Hepatocyte (in vitro differentiated cells): ENCODE results near the gene FGF19. TPM values are rescaled to one million over a fixed set of nuclear protein-coding genes. Genes with fewer than 3 reads are reported as not detected.

Experiments used
- DNase-seq: peaks from one replicate; pipeline ENCODE4 v3.0.0-alpha.2; 2016; ENCODE audit warnings: low spot score
- H2AFZ ChIP-seq: fragments of 200-600 bp; sonication (generic); 2 replicates; pipeline ENCODE4 v1.6.0; 2016; ENCODE audit warnings: antibody characterized with exemption, mild to moderate bottlenecking
- H3K27ac ChIP-seq: fragments of 200-600 bp; sonication (generic); 2 replicates; pipeline ENCODE4 v1.5.1; 2016; ENCODE audit warnings: mild to moderate bottlenecking
- H3K27me3 ChIP-seq: fragments of 200-600 bp; sonication (generic); 2 replicates; pipeline ENCODE4 v1.6.1; 2016
- H3K36me3 ChIP-seq: fragments of 200-600 bp; sonication (generic); replicated peaks from 2 replicates; pipeline ENCODE4 v1.5.1; 2016; ENCODE audit warnings: low read depth; ENCODE audit not compliant: insufficient read depth
- H3K4me1 ChIP-seq: fragments of 200-600 bp; sonication (generic); 2 replicates; pipeline ENCODE4 v1.5.1; 2016; ENCODE audit warnings: mild to moderate bottlenecking, moderate library complexity; ENCODE audit not compliant: insufficient read depth
- H3K4me2 ChIP-seq: fragments of 200-600 bp; sonication (generic); 2 replicates; pipeline ENCODE4 v1.6.0; 2016
- H3K4me3 ChIP-seq: fragments of 200-600 bp; sonication (generic); 2 replicates; pipeline ENCODE4 v1.5.1; 2016; ENCODE audit warnings: mild to moderate bottlenecking
- H3K79me2 ChIP-seq: fragments of 200-600 bp; sonication (generic); 2 replicates; pipeline ENCODE4 v1.6.0; 2017; ENCODE audit warnings: mild to moderate bottlenecking
- H3K9me2 ChIP-seq: fragments of 200-600 bp; sonication (generic); replicated peaks from 2 replicates; pipeline ENCODE4 v1.6.0; 2017; ENCODE audit warnings: mild to moderate bottlenecking; ENCODE audit not compliant: insufficient read depth
- H3K9me3 ChIP-seq: fragments of 200-600 bp; sonication (generic); 2 replicates; pipeline ENCODE4 v1.5.1; 2016; ENCODE audit warnings: low read depth, mild to moderate bottlenecking
- H4K20me1 ChIP-seq: fragments of 200-600 bp; sonication (generic); 2 replicates; pipeline ENCODE4 v1.6.0; 2016; ENCODE audit warnings: mild to moderate bottlenecking; ENCODE audit not compliant: insufficient read depth, poor library complexity, severe bottlenecking
- EZH2 ChIP-seq: fragments of 200-600 bp; sonication (generic); IDR thresholded peaks from 2 replicates; pipeline ENCODE4 v1.6.1; 2016; ENCODE audit warnings: antibody characterized with exemption, mild to moderate bottlenecking, borderline replicate concordance
- EZH2phosphoT487 ChIP-seq: fragments of 200-600 bp; sonication (generic); IDR thresholded peaks from one replicate; pipeline ENCODE4 v1.6.1; 2018; ENCODE audit warnings: antibody characterized with exemption, mild to moderate bottlenecking, low read depth, moderate library complexity; ENCODE audit not compliant: unreplicated experiment, severe bottlenecking
- WGBS: methylation state at CpG from one replicate; pipeline ENCODE4 v1.1.6; 2016; ENCODE audit warnings: low lambda C conversion rate; ENCODE audit errors: missing lambda C conversion rate; 5-methylcytosine and 5-hydroxymethylcytosine counted together
- polyA plus RNA-seq: library from polyadenylated mRNA; unstranded; fragments of >200 nt; fragmentation: Nextera tagmentation; extraction: Ambion mirVana; gene quantifications from 2 replicates; pipeline ENCODE4 v1.2.1, GENCODE V29; 2016
- total RNA-seq: library from RNA; depleted of rRNA; stranded (reverse); fragments of >200 nt; gene quantifications from 2 replicates; pipeline ENCODE4 v1.2.3, GENCODE V29; 2014
- TF ChIP-seq, protein P1 (sequence below): fragments of 200-600 bp; sonication (generic); IDR thresholded peaks from 2 replicates; pipeline ENCODE4 v1.5.1; 2016; ENCODE audit warnings: antibody characterized with exemption, mild to moderate bottlenecking; ENCODE audit not compliant: poor library complexity

Gene FGF19
- total and polyA plus RNA-seq, 2 experiments from 2014 or later, result 1.0 TPM; not detected in 1

DNA sequence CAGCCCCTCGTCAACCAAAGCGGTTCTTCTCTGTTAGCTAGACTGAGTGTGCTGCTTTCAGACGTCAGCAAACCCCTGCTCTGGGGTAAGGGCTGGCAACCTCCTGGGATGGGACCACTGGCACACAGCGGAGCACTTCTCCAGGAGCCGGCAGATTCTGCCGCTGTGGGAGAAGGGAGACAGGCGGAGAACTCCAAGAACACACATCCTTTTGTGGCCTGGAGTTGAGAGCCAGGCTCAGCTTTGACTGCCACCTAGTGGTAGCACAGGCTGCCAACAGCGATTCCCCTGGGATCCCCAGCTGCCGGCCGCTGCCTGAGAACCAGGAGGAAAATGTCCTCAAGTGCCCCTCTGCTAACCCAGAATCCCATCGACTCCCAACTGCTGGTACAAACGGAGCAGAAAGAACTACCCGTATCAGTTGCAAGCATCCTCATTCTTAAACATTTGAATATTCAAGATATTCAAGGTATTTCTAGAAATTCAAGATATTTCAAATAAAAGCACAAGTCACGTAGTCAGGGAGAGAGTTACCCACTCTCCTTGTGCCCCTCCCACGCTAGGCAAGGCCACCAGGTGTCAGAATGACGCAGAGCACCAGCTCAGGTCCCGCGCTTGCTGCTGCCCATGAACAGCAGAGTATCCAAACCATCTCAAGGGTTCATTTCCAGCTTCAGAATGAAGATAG is 33.5 kb downstream of the FGF19 start:
- no peaks in the 10 kb centered on the region for H3K36me3 ChIP-seq
- H3K79me2 ChIP-seq, result peaks cover 27% of the 10 kb centered on the region
- H4K20me1 ChIP-seq, result no peaks in the 10 kb centered on the region
- no peak overlapping the region for H3K4me3 ChIP-seq
- peak; percentile 93 for DNase-seq
- H3K4me1 ChIP-seq, result peaks cover 10% of the 10 kb centered on the region
- H3K27ac ChIP-seq, result no peak overlapping the region
- 46% methylated on average over 18 of the region's 18 CpGs for WGBS
- no peaks in the 10 kb centered on the region for H3K9me3 ChIP-seq
- no peak overlapping the region for H3K4me2 ChIP-seq
- TF ChIP-seq, protein P1, sequence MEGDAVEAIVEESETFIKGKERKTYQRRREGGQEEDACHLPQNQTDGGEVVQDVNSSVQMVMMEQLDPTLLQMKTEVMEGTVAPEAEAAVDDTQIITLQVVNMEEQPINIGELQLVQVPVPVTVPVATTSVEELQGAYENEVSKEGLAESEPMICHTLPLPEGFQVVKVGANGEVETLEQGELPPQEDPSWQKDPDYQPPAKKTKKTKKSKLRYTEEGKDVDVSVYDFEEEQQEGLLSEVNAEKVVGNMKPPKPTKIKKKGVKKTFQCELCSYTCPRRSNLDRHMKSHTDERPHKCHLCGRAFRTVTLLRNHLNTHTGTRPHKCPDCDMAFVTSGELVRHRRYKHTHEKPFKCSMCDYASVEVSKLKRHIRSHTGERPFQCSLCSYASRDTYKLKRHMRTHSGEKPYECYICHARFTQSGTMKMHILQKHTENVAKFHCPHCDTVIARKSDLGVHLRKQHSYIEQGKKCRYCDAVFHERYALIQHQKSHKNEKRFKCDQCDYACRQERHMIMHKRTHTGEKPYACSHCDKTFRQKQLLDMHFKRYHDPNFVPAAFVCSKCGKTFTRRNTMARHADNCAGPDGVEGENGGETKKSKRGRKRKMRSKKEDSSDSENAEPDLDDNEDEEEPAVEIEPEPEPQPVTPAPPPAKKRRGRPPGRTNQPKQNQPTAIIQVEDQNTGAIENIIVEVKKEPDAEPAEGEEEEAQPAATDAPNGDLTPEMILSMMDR, result peak; percentile 95
- TF ChIP-seq EZH2, result no peak
- H3K27me3 ChIP-seq, result no peaks in the 10 kb centered on the region
- no peaks in the 10 kb centered on the region for H3K9me2 ChIP-seq
- H2AFZ ChIP-seq, result no peak overlapping the region

DNA sequence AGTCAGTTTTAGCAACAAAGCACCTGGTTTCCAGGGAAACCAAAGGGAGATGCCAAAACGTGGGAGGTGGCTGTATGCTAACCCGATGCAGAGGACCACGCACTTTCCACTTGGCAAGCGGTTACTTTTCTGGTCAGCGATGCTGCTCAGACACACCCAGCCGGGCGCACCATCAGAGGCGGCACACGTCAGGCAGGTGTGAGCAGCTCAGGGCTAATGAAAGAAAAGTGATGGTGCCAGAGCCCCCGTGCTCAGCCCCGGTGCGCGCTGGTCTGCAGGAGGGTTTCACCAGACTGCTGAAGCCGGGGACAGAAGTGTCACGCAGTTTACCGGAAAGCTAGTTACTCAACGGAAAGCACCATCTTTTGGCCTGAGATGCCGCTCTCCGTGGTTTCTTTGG is 34.3 kb downstream of the FGF19 start:
- H3K4me3 ChIP-seq, result no peak overlapping the region
- no peaks in the 10 kb centered on the region for H3K36me3 ChIP-seq
- H3K4me2 ChIP-seq, result no peak overlapping the region
- no peaks in the 10 kb centered on the region for H3K9me3 ChIP-seq
- no peaks in the 10 kb centered on the region for H4K20me1 ChIP-seq
- H3K27ac ChIP-seq, result no peak overlapping the region
- peaks cover 10% of the 10 kb centered on the region for H3K4me1 ChIP-seq
- WGBS, result 97% methylated on average over 19 of the region's 19 CpGs
- TF ChIP-seq EZH2 (no peak), EZH2phosphoT487 (no peak)
- TF ChIP-seq, protein P1, result no peak
- no peak for DNase-seq
- peaks cover 22% of the 10 kb centered on the region for H3K79me2 ChIP-seq
- H2AFZ ChIP-seq, result no peak overlapping the region
- H3K27me3 ChIP-seq, result no peaks in the 10 kb centered on the region
- H3K9me2 ChIP-seq, result no peaks in the 10 kb centered on the region

DNA sequence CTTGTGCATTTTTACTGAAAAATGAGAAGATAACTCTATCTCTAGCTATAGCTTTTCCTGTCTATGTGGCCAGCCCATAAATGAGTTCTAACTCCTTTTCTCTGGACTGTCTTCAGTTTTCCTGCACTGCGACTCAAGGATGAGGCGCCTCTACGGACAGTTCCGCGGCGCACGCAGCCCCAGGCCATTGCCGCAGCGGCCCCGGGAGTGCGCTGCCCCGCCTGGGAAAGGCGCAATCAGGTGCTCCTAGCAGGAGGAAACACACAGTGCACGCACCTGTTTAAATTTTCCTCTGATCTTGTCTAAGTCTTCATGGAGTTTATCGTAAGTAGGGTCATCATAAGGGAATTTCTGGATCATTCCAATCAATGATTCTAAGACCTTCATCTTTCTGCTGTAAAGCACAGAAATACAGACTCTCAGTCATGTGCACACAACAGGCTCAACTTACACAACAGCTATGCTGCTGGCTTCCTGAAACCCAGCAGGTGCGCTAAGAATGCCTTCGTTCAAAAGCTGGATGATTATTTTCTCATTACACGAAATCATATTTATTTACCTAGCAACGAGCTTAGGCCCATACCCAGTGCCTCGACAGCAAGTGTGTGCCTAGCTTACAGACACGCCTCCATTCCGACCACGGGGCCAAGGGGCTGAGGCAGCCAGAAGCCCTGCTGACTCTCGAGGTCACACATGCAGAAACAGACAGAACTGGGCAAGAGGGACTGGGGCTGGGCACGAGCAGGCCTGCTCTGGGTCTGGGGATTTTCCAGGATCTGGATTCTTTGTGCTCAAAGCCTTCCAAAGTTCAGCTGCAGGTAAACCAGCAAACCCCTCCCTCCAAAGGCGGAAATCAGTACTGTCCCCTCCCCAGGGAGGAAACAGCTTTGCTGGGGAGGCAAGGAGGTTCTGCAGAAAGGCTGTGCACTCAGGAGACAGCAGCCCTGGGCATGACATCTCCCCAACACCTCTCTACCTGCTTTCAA is 35.9 kb downstream of the FGF19 start:
- no peak overlapping the region for H2AFZ ChIP-seq
- no peaks in the 10 kb centered on the region for H3K27me3 ChIP-seq
- peak overlapping the region; percentile 40 for H3K27ac ChIP-seq
- H4K20me1 ChIP-seq, result no peaks in the 10 kb centered on the region
- H3K9me3 ChIP-seq, result no peaks in the 10 kb centered on the region
- H3K36me3 ChIP-seq, result no peaks in the 10 kb centered on the region
- TF ChIP-seq, protein P1, result no peak
- TF ChIP-seq EZH2 (no peak), EZH2phosphoT487 (no peak)
- H3K4me3 ChIP-seq, result no peak overlapping the region
- H3K4me2 ChIP-seq, result no peak overlapping the region
- peaks cover 5% of the 10 kb centered on the region for H3K4me1 ChIP-seq
- peak; percentile 55 for DNase-seq
- no peaks in the 10 kb centered on the region for H3K9me2 ChIP-seq
- peaks cover 7% of the 10 kb centered on the region for H3K79me2 ChIP-seq
- WGBS, result 88% methylated on average over 26 of the region's 26 CpGs
